SK-N-SH treated with all-trans-retinoic acid at 6 μM for 48 hours (cell line): ENCODE measurements around the gene TOX2.

Experiments
- ATAC-seq: fragments of 200-7000 bp; cut with Tn5 transposase; 3 replicates; pipeline ENCODE4 v1.9.1; 2020; ENCODE audit warnings: mild to moderate bottlenecking, moderate library complexity
- CREB5 ChIP-seq: fragments of 250-450 bp; sonication (Bioruptor Pico); IDR thresholded peaks from 2 replicates; pipeline ENCODE4 v1.5.1; 2020; ENCODE audit warnings: low read depth, mild to moderate bottlenecking, moderate library complexity
- CSDC2 ChIP-seq: fragments of 250-450 bp; sonication (Bioruptor Pico); IDR thresholded peaks from 2 replicates; pipeline ENCODE4 v1.5.0; 2020; ENCODE audit warnings: mild to moderate bottlenecking, moderate library complexity
- ESRRG ChIP-seq: fragments of 250-450 bp; sonication (Bioruptor Pico); IDR thresholded peaks from 2 replicates; pipeline ENCODE4 v1.6.1; 2021; ENCODE audit warnings: mild to moderate bottlenecking
- ISL1 ChIP-seq: fragments of 250-450 bp; sonication (Bioruptor Pico); IDR thresholded peaks from 2 replicates; pipeline ENCODE4 v2.1.2; 2022; ENCODE audit warnings: mild to moderate bottlenecking, moderate library complexity
- OSR1 ChIP-seq: fragments of 250-450 bp; sonication (Bioruptor Pico); IDR thresholded peaks from 2 replicates; pipeline ENCODE4 v1.8.0; 2022; ENCODE audit warnings: moderate library complexity, mild to moderate bottlenecking, inconsistent platforms
- POU6F1 ChIP-seq: fragments of 250-450 bp; sonication (Bioruptor Pico); IDR thresholded peaks from 2 replicates; pipeline ENCODE4 v1.8.0; 2021; ENCODE audit warnings: low read depth, mild to moderate bottlenecking, moderate library complexity, borderline replicate concordance
- PPARA ChIP-seq: fragments of 250-450 bp; sonication (Bioruptor Pico); IDR thresholded peaks from 2 replicates; pipeline ENCODE4 v1.5.0; 2020; ENCODE audit warnings: mild to moderate bottlenecking, borderline replicate concordance
- RARB ChIP-seq: fragments of 250-450 bp; sonication (Bioruptor Pico); IDR thresholded peaks from 2 replicates; pipeline ENCODE4 v1.8.0; 2021; ENCODE audit warnings: mild to moderate bottlenecking, moderate library complexity
- SNAI2 ChIP-seq: fragments of 250-450 bp; sonication (Bioruptor Pico); IDR thresholded peaks from 2 replicates; pipeline ENCODE4 v1.5.0; 2020; ENCODE audit warnings: mild to moderate bottlenecking, moderate library complexity
- TCF4 ChIP-seq: fragments of 250-450 bp; sonication (Bioruptor Pico); IDR thresholded peaks from 2 replicates; pipeline ENCODE4 v1.8.0; 2021; ENCODE audit warnings: mild to moderate bottlenecking, moderate library complexity, borderline replicate concordance
- TSHZ2 ChIP-seq: fragments of 250-450 bp; sonication (Bioruptor Pico); IDR thresholded peaks from 2 replicates; pipeline ENCODE4 v1.5.0; 2020; ENCODE audit warnings: mild to moderate bottlenecking, moderate library complexity
- ZFP3 ChIP-seq: fragments of 250-450 bp; sonication (Bioruptor Pico); IDR thresholded peaks from 2 replicates; pipeline ENCODE4 v1.5.0; 2020; ENCODE audit warnings: mild to moderate bottlenecking, moderate library complexity
- ZFP30 ChIP-seq: fragments of 450-650 bp; formaldehyde crosslinking; IDR thresholded peaks from 2 replicates; pipeline ENCODE4 v1.5.0; 2022; ENCODE audit warnings: mild to moderate bottlenecking, moderate library complexity
- ZNF565 ChIP-seq: fragments of 450-650 bp; formaldehyde crosslinking; conservative IDR thresholded peaks from 2 replicates; pipeline ENCODE4 v1.5.0; 2020; ENCODE audit warnings: low read depth, mild to moderate bottlenecking, moderate library complexity
- ZNF70 ChIP-seq: fragments of 450-650 bp; formaldehyde crosslinking; IDR thresholded peaks from 2 replicates; pipeline ENCODE4 v1.5.0; 2020; ENCODE audit warnings: mild to moderate bottlenecking, moderate library complexity
- TF ChIP-seq, protein P1 (sequence below): fragments of 250-450 bp; sonication (Bioruptor Pico); IDR thresholded peaks from 2 replicates; pipeline ENCODE4 v1.8.0; 2020; ENCODE audit warnings: mild to moderate bottlenecking, moderate library complexity, borderline replicate concordance
- TF ChIP-seq, protein P2 (sequence below): fragments of 250-450 bp; sonication (Bioruptor Pico); IDR thresholded peaks from 2 replicates; pipeline ENCODE4 v1.5.1; 2021; ENCODE audit warnings: mild to moderate bottlenecking, moderate library complexity

TOX2 gene

DNA sequence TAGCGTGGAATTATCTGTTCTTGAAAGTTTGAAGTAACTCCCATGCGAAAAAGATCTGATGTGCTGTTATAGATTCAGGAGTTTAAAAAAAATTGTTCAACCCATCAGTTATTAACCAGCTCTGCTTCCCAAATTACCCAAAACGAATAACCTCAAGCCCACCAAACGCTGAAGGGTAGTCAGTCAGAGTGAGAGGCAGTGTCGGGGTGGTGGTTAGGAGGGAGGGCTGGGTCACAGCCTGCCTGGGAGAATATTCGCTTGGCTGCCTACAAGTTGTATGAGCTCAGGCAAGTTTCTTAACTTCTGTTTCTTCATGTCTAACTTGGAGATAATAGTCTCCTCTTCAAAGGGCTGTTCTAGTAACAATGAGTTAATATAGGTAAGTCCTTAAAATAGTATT is 157.7 kb downstream of the TOX2 start:
- no peak for ATAC-seq
- TF ChIP-seq SNAI2 (CRISPR knock-in tag) (no peak), ZFP30 (CRISPR knock-in tag) (no peak), TSHZ2 (CRISPR knock-in tag) (no peak), OSR1 (CRISPR knock-in tag) (no peak), POU6F1 (no peak), TCF4 (CRISPR knock-in tag) (no peak), ZNF70 (no peak), ZNF565 (CRISPR knock-in tag) (no peak), ISL1 (no peak), CSDC2 (CRISPR knock-in tag) (no peak)
- TF ChIP-seq, protein P1, sequence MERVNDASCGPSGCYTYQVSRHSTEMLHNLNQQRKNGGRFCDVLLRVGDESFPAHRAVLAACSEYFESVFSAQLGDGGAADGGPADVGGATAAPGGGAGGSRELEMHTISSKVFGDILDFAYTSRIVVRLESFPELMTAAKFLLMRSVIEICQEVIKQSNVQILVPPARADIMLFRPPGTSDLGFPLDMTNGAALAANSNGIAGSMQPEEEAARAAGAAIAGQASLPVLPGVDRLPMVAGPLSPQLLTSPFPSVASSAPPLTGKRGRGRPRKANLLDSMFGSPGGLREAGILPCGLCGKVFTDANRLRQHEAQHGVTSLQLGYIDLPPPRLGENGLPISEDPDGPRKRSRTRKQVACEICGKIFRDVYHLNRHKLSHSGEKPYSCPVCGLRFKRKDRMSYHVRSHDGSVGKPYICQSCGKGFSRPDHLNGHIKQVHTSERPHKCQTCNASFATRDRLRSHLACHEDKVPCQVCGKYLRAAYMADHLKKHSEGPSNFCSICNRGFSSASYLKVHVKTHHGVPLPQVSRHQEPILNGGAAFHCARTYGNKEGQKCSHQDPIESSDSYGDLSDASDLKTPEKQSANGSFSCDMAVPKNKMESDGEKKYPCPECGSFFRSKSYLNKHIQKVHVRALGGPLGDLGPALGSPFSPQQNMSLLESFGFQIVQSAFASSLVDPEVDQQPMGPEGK (CRISPR knock-in tag) = no peak

DNA sequence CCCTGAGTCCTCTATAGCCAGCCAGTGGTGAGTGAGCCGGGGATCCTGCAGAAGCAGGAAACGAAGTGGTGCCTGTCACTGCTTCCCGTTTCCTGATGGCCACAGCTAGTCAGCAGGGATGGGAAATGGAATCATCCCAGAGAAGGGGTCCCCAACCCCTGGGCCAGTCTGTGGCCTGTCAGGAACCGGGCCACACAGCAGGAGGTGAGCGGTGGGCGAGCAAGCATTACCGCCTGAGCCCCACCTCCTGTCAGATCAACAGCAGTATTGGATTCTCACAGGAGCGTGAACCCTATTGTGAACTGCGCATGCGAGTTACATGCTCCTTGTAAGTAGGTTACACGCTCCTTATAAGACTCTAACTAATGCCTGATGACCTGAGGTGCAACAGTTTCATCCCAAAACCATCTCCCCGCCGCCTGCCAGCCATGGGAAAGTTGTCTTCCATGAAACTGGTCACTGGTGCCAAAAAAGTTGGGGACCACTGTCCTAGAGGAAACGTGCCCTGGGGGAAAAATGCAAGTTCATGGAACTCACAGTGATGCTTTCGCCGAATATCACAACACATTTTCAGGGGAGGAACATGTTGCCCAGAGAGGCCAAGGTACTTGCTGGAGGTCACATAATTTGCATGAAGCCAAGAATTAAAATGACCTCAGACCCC is 158.5 kb downstream of the TOX2 start:
- ATAC-seq = no peak
- no peak for TF ChIP-seq RARB (CRISPR knock-in tag)
- TF ChIP-seq, all 23 proteins: peak for 0

DNA sequence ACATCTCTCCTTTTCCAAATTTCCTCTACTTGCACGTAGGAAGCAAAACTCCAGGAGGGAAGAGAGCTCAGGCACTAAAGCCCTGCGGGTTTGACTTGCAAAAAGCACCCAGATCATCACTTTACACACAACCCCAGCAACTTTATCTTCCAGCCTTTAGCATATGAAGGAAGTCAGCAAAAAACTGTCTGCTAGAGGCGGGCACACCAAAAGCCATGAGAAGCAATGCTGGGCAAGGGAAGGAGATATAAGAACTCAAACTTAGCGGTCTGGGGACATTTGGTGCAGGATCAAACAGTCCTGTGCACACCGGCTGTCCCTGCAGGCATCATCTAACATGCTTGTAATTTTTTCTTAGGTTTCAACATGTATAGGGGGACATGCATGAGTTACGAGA is 159.0 kb downstream of the TOX2 start:
- no peak for ATAC-seq
- TF ChIP-seq OSR1 (CRISPR knock-in tag) = no peak
- no peak for TF ChIP-seq ZNF70
- no peak for TF ChIP-seq RARB (CRISPR knock-in tag)
- TF ChIP-seq ESRRG (CRISPR knock-in tag) = no peak
- TF ChIP-seq SNAI2 (CRISPR knock-in tag) = no peak
- TF ChIP-seq ISL1 = no peak
- no peak for TF ChIP-seq ZFP3 (CRISPR knock-in tag)
- no peak for TF ChIP-seq POU6F1
- TF ChIP-seq TSHZ2 (CRISPR knock-in tag) = no peak
- TF ChIP-seq ZFP30 (CRISPR knock-in tag) = no peak
- TF ChIP-seq, protein P2, sequence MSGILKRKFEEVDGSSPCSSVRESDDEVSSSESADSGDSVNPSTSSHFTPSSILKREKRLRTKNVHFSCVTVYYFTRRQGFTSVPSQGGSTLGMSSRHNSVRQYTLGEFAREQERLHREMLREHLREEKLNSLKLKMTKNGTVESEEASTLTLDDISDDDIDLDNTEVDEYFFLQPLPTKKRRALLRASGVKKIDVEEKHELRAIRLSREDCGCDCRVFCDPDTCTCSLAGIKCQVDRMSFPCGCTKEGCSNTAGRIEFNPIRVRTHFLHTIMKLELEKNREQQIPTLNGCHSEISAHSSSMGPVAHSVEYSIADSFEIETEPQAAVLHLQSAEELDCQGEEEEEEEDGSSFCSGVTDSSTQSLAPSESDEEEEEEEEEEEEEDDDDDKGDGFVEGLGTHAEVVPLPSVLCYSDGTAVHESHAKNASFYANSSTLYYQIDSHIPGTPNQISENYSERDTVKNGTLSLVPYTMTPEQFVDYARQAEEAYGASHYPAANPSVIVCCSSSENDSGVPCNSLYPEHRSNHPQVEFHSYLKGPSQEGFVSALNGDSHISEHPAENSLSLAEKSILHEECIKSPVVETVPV = no peak
- TF ChIP-seq PPARA (CRISPR knock-in tag) = no peak
- TF ChIP-seq CREB5 (CRISPR knock-in tag) = no peak
